DOHH2 (cell line): ENCODE results near the gene RAB40B.

Source experiments
- H3F3A ChIP-seq: fragments of 200-600 bp; sonication (generic), shearing (Covaris generic); 2 replicates; pipeline ENCODE4 v1.6.0; 2016; ENCODE audit warnings: antibody characterized with exemption, mild to moderate bottlenecking; ENCODE audit not compliant: control insufficient read depth, insufficient read depth
- H3K27ac ChIP-seq: fragments of 200-600 bp; sonication (generic); 2 replicates; pipeline ENCODE4 v1.5.1; 2014; ENCODE audit warnings: low read depth, mild to moderate bottlenecking, low read length, moderate library complexity
- H3K27me3 ChIP-seq: fragments of 200-600 bp; sonication (generic); 2 replicates; pipeline ENCODE4 v1.6.1; 2014; ENCODE audit warnings: mild to moderate bottlenecking, low read length, mixed read lengths; ENCODE audit not compliant: control insufficient read depth
- H3K36me3 ChIP-seq: fragments of 200-600 bp; sonication (generic); 2 replicates; pipeline ENCODE4 v1.6.1; 2014; ENCODE audit warnings: mild to moderate bottlenecking, low read length, moderate library complexity, mixed read lengths; ENCODE audit not compliant: control insufficient read depth
- H3K4me1 ChIP-seq: fragments of 200-600 bp; sonication (generic); 2 replicates; pipeline ENCODE4 v1.6.1; 2014; ENCODE audit warnings: mild to moderate bottlenecking, low read length, mixed read lengths; ENCODE audit not compliant: control insufficient read depth
- H3K4me2 ChIP-seq: fragments of 200-600 bp; sonication (generic); 2 replicates; pipeline ENCODE4 v1.6.0; 2014; ENCODE audit warnings: mild to moderate bottlenecking, low read length, moderate library complexity
- H3K4me3 ChIP-seq: fragments of 200-600 bp; sonication (generic); 2 replicates; pipeline ENCODE4 v1.5.1; 2014; ENCODE audit warnings: mild to moderate bottlenecking, low read length, mixed read lengths
- H3K79me2 ChIP-seq: fragments of 200-600 bp; sonication (generic); 2 replicates; pipeline ENCODE4 v1.6.1; 2014; ENCODE audit warnings: mild to moderate bottlenecking, low read length, mixed read lengths; ENCODE audit not compliant: control insufficient read depth
- H3K9me2 ChIP-seq: fragments of 200-600 bp; sonication (generic); replicated peaks from 2 replicates; pipeline ENCODE4 v1.6.1; 2014; ENCODE audit warnings: mild to moderate bottlenecking, low read length, mixed read lengths; ENCODE audit not compliant: control insufficient read depth
- H3K9me3 ChIP-seq: fragments of 200-600 bp; sonication (generic); 2 replicates; pipeline ENCODE4 v1.6.1; 2014; ENCODE audit warnings: antibody characterized with exemption, low read length, mixed read lengths; ENCODE audit not compliant: control insufficient read depth, insufficient read depth
- H4K20me1 ChIP-seq: fragments of 200-600 bp; sonication (generic); 2 replicates; pipeline ENCODE4 v1.6.0; 2014; ENCODE audit warnings: low read depth, mild to moderate bottlenecking, antibody characterized with exemption, low read length, moderate library complexity; ENCODE audit not compliant: control insufficient read depth, insufficient read depth
- EZH2phosphoT487 ChIP-seq: fragments of 200-600 bp; sonication (generic); IDR thresholded peaks from 2 replicates; pipeline ENCODE4 v1.6.1; 2017; ENCODE audit warnings: borderline replicate concordance, mild to moderate bottlenecking, antibody characterized with exemption, low read length, moderate library complexity, mixed read lengths
- TF ChIP-seq, protein P1 (sequence below): fragments of 200-600 bp; sonication (generic); IDR thresholded peaks from one replicate; pipeline ENCODE4 v1.5.1; 2014; ENCODE audit warnings: antibody characterized with exemption, mild to moderate bottlenecking, low read depth, low read length; ENCODE audit not compliant: poor library complexity, severe bottlenecking

RAB40B gene

GRCh38 chr17:82709676-82710498 is 11.4 kb upstream of the RAB40B start:
- no peaks in the 10 kb centered on the region for H3K9me2 ChIP-seq
- H3K4me2 ChIP-seq: no peak overlapping the region
- 0 out of 2 replicates have a peak, but pooled peaks cover 5% of the 10 kb centered on the region for H3K4me1 ChIP-seq
- H3K79me2 ChIP-seq: no peaks in the 10 kb centered on the region
- H3K4me3 ChIP-seq: no peak overlapping the region
- H3K27me3 ChIP-seq: peaks cover 7% of the 10 kb centered on the region
- no peaks in the 10 kb centered on the region for H4K20me1 ChIP-seq
- no peak overlapping the region for H3K27ac ChIP-seq
- TF ChIP-seq, protein P1, sequence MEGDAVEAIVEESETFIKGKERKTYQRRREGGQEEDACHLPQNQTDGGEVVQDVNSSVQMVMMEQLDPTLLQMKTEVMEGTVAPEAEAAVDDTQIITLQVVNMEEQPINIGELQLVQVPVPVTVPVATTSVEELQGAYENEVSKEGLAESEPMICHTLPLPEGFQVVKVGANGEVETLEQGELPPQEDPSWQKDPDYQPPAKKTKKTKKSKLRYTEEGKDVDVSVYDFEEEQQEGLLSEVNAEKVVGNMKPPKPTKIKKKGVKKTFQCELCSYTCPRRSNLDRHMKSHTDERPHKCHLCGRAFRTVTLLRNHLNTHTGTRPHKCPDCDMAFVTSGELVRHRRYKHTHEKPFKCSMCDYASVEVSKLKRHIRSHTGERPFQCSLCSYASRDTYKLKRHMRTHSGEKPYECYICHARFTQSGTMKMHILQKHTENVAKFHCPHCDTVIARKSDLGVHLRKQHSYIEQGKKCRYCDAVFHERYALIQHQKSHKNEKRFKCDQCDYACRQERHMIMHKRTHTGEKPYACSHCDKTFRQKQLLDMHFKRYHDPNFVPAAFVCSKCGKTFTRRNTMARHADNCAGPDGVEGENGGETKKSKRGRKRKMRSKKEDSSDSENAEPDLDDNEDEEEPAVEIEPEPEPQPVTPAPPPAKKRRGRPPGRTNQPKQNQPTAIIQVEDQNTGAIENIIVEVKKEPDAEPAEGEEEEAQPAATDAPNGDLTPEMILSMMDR: no peak
- no peak for TF ChIP-seq EZH2phosphoT487
- no peaks in the 10 kb centered on the region for H3K9me3 ChIP-seq
- no peaks in the 10 kb centered on the region for H3K36me3 ChIP-seq
- H3F3A ChIP-seq: no peaks in the 10 kb centered on the region

DNA sequence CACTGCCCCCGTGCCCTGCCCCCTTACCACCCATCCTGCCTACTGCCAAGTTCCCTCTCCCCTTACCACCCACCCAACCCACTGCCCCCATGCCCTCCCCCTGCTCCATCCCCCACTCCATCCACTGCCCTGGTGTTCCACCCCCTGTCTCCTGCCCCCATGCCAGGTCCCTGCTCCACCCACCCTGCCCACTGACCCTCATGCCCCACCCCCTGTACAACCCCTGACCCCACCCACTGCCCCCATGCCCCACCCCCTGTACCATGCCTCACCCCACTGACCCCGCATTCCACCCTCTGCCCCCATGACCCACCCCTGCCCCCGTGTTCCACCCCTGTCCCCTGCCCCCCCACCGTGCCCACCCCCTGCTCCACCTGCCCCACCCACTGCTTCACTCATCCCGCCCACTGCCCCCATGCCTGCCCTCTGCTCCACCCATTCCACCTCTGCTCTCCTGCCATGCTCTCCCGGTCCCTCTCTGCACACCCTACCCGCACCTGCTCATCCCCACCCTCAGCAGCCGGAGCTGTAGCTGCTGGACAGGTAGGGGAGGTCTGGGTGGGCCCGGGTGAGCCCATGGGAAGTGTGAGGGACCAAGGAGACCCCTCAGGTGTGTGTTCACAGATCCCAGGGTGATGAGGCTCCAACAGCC is 10.7 kb upstream of the RAB40B start:
- Histone ChIP-seq H3K27me3 (peaks cover 7% of the 10 kb centered on the region), H3K27ac (no peak overlapping the region), H3K4me3 (no peak overlapping the region), H3K79me2 (no peaks in the 10 kb centered on the region), H3K9me2 (no peaks in the 10 kb centered on the region), H4K20me1 (no peaks in the 10 kb centered on the region), H3K4me2 (no peak overlapping the region), H3K4me1 (0 out of 2 replicates have a peak, but pooled peaks cover 5% of the 10 kb centered on the region), H3K9me3 (no peaks in the 10 kb centered on the region), H3K36me3 (no peaks in the 10 kb centered on the region), H3F3A (no peaks in the 10 kb centered on the region)
- no peak for TF ChIP-seq EZH2phosphoT487
- TF ChIP-seq, protein P1: no peak

GRCh38 chr17:82705756-82706155 is 7.3 kb upstream of the RAB40B start:
- no peak overlapping the region for H3K4me3 ChIP-seq
- no peak overlapping the region for H3K27ac ChIP-seq
- TF ChIP-seq, protein P1: no peak
- no peak for TF ChIP-seq EZH2phosphoT487
- 0 out of 2 replicates have a peak, but pooled peaks cover 5% of the 10 kb centered on the region for H3K4me1 ChIP-seq
- no peaks in the 10 kb centered on the region for H4K20me1 ChIP-seq
- no peaks in the 10 kb centered on the region for H3K9me3 ChIP-seq
- H3K4me2 ChIP-seq: no peak overlapping the region
- H3F3A ChIP-seq: no peaks in the 10 kb centered on the region
- H3K27me3 ChIP-seq: peaks cover 7% of the 10 kb centered on the region
- no peaks in the 10 kb centered on the region for H3K79me2 ChIP-seq
- H3K9me2 ChIP-seq: no peaks in the 10 kb centered on the region
- no peaks in the 10 kb centered on the region for H3K36me3 ChIP-seq
